Keratinocyte (primary cell): ENCODE results near the gene AK8. TPM values are rescaled to one million over a fixed set of nuclear protein-coding genes. Genes with fewer than 3 reads are reported as not detected.

ENCODE experiments used
- DNase-seq: peaks from one replicate; pipeline ENCODE4 v3.0.0-alpha.2; 2011; ENCODE audit warnings: low read depth, missing footprints, low spot score
- FAIRE-seq: peaks from 2 replicates; lab custom pipeline; 2011; peaks lifted over from hg19 to GRCh38; lab: Jason Lieb, UNC
- H2AFZ ChIP-seq: 2 replicates; pipeline ENCODE4 v1.6.0; 2012; ENCODE audit warnings: low read length, control low read depth, inconsistent platforms; ENCODE audit not compliant: control insufficient read depth
- H3K27ac ChIP-seq: 2 replicates; pipeline ENCODE4 v1.5.1; 2011; ENCODE audit warnings: low read length; ENCODE audit not compliant: control insufficient read depth, insufficient read depth
- H3K27me3 ChIP-seq: 3 replicates; pipeline ENCODE4 v1.6.0; 2011; ENCODE audit warnings: low read length; ENCODE audit not compliant: control insufficient read depth, insufficient read depth; ENCODE audit errors: extremely low read depth
- H3K36me3 ChIP-seq, 2 experiments: 2 replicates in 1 of 2; 3 replicates in 1 of 2; pipeline ENCODE4 v1.5.1; 2011; ENCODE audit warnings: low read length in 2 of 2, mild to moderate bottlenecking in 1 of 2; ENCODE audit not compliant: control insufficient read depth in 2 of 2, insufficient read depth in 2 of 2; ENCODE audit errors: extremely low read depth in 1 of 2
- H3K4me1 ChIP-seq: 3 replicates; pipeline ENCODE4 v1.5.1; 2011; ENCODE audit warnings: low read length; ENCODE audit not compliant: control insufficient read depth, insufficient read depth; ENCODE audit errors: extremely low read depth
- H3K4me2 ChIP-seq: 3 replicates; pipeline ENCODE4 v1.6.0; 2011; ENCODE audit warnings: low read depth, low read length; ENCODE audit not compliant: control insufficient read depth, insufficient read depth; ENCODE audit errors: extremely low read depth
- H3K4me3 ChIP-seq, 3 experiments: fragments of 200-600 bp in 1 of 3; sonication (generic) in 1 of 3; 2 replicates in 2 of 3; 3 replicates in 1 of 3; pipeline ENCODE4 v1.5.1; 2011 to 2016; ENCODE audit warnings: low read length in 3 of 3, mild to moderate bottlenecking in 3 of 3, control low read depth in 2 of 3, inconsistent platforms in 1 of 3, low read depth in 1 of 3, mixed read lengths in 1 of 3, mixed run types in 1 of 3, moderate library complexity in 1 of 3; ENCODE audit not compliant: control insufficient read depth in 2 of 3, insufficient read depth in 2 of 3; ENCODE audit errors: extremely low read depth in 1 of 3
- H3K79me2 ChIP-seq: 2 replicates; pipeline ENCODE4 v1.6.0; 2012; ENCODE audit warnings: low read length; ENCODE audit not compliant: control insufficient read depth, insufficient read depth
- H3K9ac ChIP-seq: 3 replicates; pipeline ENCODE4 v1.6.0; 2011; ENCODE audit warnings: low read length; ENCODE audit not compliant: control insufficient read depth, insufficient read depth; ENCODE audit errors: extremely low read depth
- H3K9me1 ChIP-seq: 3 replicates; pipeline ENCODE4 v1.6.0; 2011; ENCODE audit warnings: low read length; ENCODE audit not compliant: control insufficient read depth, insufficient read depth; ENCODE audit errors: extremely low read depth
- H3K9me3 ChIP-seq: 2 replicates; pipeline ENCODE4 v1.5.1; 2012; ENCODE audit warnings: low read depth, low read length; ENCODE audit not compliant: control insufficient read depth
- H4K20me1 ChIP-seq: 3 replicates; pipeline ENCODE4 v1.6.0; 2011; ENCODE audit warnings: low read length; ENCODE audit not compliant: control insufficient read depth, insufficient read depth; ENCODE audit errors: extremely low read depth
- CTCF ChIP-seq, 3 experiments: IDR thresholded peaks in 1 of 3; conservative IDR thresholded peaks in 1 of 3; optimal IDR thresholded peaks in 1 of 3; 2 replicates in 2 of 3; 3 replicates in 1 of 3; pipeline versions ENCODE3 to v1.5.1; 2011; ENCODE audit warnings: low read length in 3 of 3, mild to moderate bottlenecking in 3 of 3, moderate library complexity in 2 of 3, control low read depth in 1 of 3, inconsistent platforms in 1 of 3; ENCODE audit not compliant: insufficient read depth in 2 of 3; ENCODE audit errors: extremely low read depth in 1 of 3
- EZH2 ChIP-seq: IDR thresholded peaks from one replicate; pipeline ENCODE4 v1.6.1; 2012; ENCODE audit warnings: inconsistent platforms, mild to moderate bottlenecking, low read length, moderate library complexity
- dilution Hi-C: fragments of 300-500 bp; cut with MboI; formaldehyde crosslinking; loops from one replicate; pipeline ENCODE4 v1.7.0; 2020; ENCODE audit warnings: low sequenced_read_pairs; ENCODE audit not compliant: extremely low pct_ligation_motif_present
- polyA plus RNA-seq, 5 experiments: library from polyadenylated mRNA; depleted of rRNA in 3 of 5; stranded (reverse) in 3 of 5; stranded (forward) in 1 of 5; unstranded in 1 of 5; fragments of >200 nt; gene quantifications; 1 replicate in 1 of 5; 2 replicates in 3 of 5; 3 replicates in 1 of 5; pipeline versions ENCODE4 v1.2.1 to v1.2.3, GENCODE V29; 2011 to 2012; ENCODE audit warnings: missing spikeins in 2 of 5, low read depth in 1 of 5, low replicate concordance in 1 of 5

AK8 gene
- polyA plus RNA-seq, 1 donor (not counting 4 experiments of a cell fraction or from before 2014, with no cell fraction given) = 0.24 TPM

- H3K27ac ChIP-seq = no peak overlapping the region
- H3K79me2 ChIP-seq = no peaks in the 10 kb centered on the region
- dilution Hi-C loops = no loop called here
- no peak overlapping the region for H3K9ac ChIP-seq
- peaks cover 2% of the 10 kb centered on the region for H3K4me1 ChIP-seq
- H3K4me3 ChIP-seq = no peak overlapping the region
- H3K4me2 ChIP-seq = no peak overlapping the region
- H3K36me3 ChIP-seq = no peaks in the 10 kb centered on the region
- no peak for TF ChIP-seq EZH2
- TF ChIP-seq CTCF (optimal IDR thresholded peaks at IDR 0.05 in 1 of 3, IDR thresholded peaks at IDR 0.05 in 1 of 3, conservative IDR thresholded peaks at IDR 0.05 in 1 of 3; ENCODE audit: extremely low read depth in 1 of 3, insufficient read depth in 2 of 3, low read length in 3 of 3) = no peak
- H4K20me1 ChIP-seq = no peaks in the 10 kb centered on the region
- no peaks in the 10 kb centered on the region for H3K9me1 ChIP-seq
- no peak for FAIRE-seq
- H2AFZ ChIP-seq = no peak overlapping the region
- H3K9me3 ChIP-seq = no peaks in the 10 kb centered on the region
- peaks cover 39% of the 10 kb centered on the region for H3K27me3 ChIP-seq
- no peak for DNase-seq
These were observed 76.4 kb downstream of the AK8 start for GRCh38 chr9:132801659-132802058.

GRCh38 chr9:132800038-132800648 is 77.9 kb downstream of the AK8 start:
- Histone ChIP-seq H3K4me1 (no peaks in the 10 kb centered on the region), H3K27me3 (peaks cover 24% of the 10 kb centered on the region), H3K36me3 (no peaks in the 10 kb centered on the region), H4K20me1 (no peaks in the 10 kb centered on the region), H2AFZ (no peak overlapping the region), H3K79me2 (no peaks in the 10 kb centered on the region), H3K4me3 (no peak overlapping the region), H3K9me3 (no peaks in the 10 kb centered on the region), H3K9ac (no peak overlapping the region), H3K9me1 (no peaks in the 10 kb centered on the region), H3K27ac (no peak overlapping the region), H3K4me2 (peak overlapping the region; percentile 53)
- FAIRE-seq (peak; percentile 79), DNase-seq (peak; percentile 40)
- dilution Hi-C loops = no loop called here
- TF ChIP-seq EZH2 (no peak), CTCF (optimal IDR thresholded peaks at IDR 0.05 in 1 of 3, IDR thresholded peaks at IDR 0.05 in 1 of 3, conservative IDR thresholded peaks at IDR 0.05 in 1 of 3; ENCODE audit: extremely low read depth in 1 of 3, insufficient read depth in 2 of 3, low read length in 3 of 3) (peak; percentile 84 to 89 (median 86))
